Measurements from ENCODE around the gene IRAK3. TPM values are rescaled to one million over a fixed set of nuclear protein-coding genes. Genes with fewer than 3 reads are reported as not detected.
A peak's percentile ranks its signal among the peaks of the same experiment; 100 is the strongest.
"Not testable (repeated sequence)": the region's sequence is repeated elsewhere in the genome, so short reads cannot be mapped to it uniquely, and the experiment has no call there.

The IRAK3 gene
- total and polyA plus RNA-seq, 5 donors from 2014 or later = 0.23 to 3.6 (median 1.4) TPM

DNA sequence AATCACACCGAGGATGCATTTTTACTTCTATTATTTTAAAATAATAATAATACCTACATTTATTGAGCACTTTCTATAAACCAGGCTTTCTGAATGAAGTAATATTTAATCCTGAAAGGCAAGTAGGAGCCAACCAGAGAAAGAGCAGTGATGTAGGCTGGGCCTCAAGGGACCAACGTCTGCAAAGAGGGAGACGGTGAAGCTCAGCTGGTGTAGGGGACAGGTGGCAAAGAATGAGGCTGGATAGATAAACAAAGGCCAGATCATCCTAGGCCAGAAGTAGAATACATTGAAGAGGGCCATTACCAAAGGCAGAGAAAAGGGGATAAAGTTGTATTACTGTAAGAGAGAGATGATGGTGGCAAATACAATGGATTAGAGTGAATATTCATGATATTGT lies 18.4 kb upstream of the IRAK3 start:
- Mint-ChIP-seq H3K4me1 (peaks cover 24 to 49% (median 30%) of the 10 kb centered on the region in 4 donors), H3K27me3 (peaks cover 8% of the 10 kb centered on the region), H3K36me3 (peaks cover 18% of the 10 kb centered on the region), H3K4me3 (peak overlapping the region; percentile 90 to 94 (median 93)), H3K27ac (peak overlapping the region; percentile 96 to 99 (median 98)), H3K9me3 (peaks cover 0 to 6% (median 3%) of the 10 kb centered on the region in 7 donors)
- Histone ChIP-seq H3K4me3 (ENCODE audit: low read depth, low read length) (peak overlapping the region; percentile 94), H3K4me1 (ENCODE audit: control insufficient read depth, insufficient read depth, low read length, poor library complexity, severe bottlenecking) (peaks cover 20% of the 10 kb centered on the region), H3K27ac (ENCODE audit: insufficient read depth, low read length, poor library complexity, severe bottlenecking) (peak overlapping the region; percentile 96), H3K36me3 (ENCODE audit: control insufficient read depth, insufficient read depth, low read length) (peaks cover 2% of the 10 kb centered on the region), H3K9me3 (ENCODE audit: control insufficient read depth in 2 of 2, low read length in 2 of 2) (no peaks in the 10 kb centered on the region), H3K27me3 (ENCODE audit: control insufficient read depth, insufficient read depth, low read length) (no peaks in the 10 kb centered on the region)
- ATAC-seq (ENCODE audit: low read depth in 2 of 2) = no peak
- DNase-seq = no peak

DNA sequence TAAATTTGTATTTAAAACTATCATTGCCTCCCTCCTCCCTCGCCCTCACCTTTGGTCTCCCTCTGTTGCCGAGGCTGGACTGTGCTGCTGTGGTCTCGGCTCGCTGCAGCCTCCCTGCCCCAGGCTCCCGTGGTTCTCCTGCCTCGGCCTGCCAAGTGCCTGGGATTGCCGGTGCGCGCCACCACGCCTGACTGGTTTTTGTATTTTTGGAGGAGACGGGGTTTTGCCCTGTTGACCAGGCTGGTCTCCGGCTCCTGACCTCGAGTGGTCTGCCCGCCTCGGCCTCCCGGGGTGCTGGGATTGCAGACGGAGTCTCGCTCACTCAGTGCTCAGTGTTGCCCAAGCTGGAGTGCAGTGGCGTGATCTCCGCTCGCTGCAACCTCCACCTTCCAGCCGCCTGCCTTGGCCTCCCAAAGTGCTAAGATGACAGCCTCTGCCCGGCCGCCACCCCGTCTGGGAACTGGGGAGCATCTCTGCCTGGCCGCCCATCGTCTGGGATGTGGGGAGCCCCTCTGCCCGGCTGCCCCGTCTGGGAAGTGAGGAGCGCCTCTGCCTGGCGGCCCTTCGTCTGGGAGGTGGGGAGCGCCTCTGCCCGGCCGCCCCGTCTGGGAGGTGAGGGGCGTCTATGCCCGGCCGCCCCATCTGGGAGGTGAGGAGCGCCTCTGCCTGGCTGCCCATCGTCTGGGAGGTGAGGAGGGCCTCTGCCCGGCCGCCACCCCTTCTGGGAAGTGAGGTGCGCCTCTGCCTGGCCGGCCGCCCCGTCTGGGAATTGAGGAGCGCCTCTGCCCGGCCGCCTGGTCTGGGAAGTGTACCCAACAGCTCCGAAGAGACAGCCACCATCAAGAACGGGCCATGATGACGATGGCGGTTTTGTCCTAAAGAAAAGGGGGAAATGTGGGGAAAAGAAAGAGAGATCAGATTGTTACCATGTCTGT lies 14.4 kb upstream of the IRAK3 start:
- H3K27ac ChIP-seq (ENCODE audit: insufficient read depth, low read length, poor library complexity, severe bottlenecking) = not testable (repeated sequence)
- H3K4me3 Mint-ChIP-seq = peak overlapping the region in 1 of 4 donors; percentile 43

GRCh38 chr12:66176105-66176900 lies 12.7 kb upstream of the IRAK3 start:
- H3K27ac Mint-ChIP-seq = no peak overlapping the region
- no peak for ATAC-seq (ENCODE audit: low read depth in 2 of 2)
- no peaks in the 10 kb centered on the region for H3K9me3 ChIP-seq (ENCODE audit: control insufficient read depth in 2 of 2, low read length in 2 of 2)
- H3K9me3 Mint-ChIP-seq = peaks cover 0 to 3% (median 0%) of the 10 kb centered on the region in 7 donors
- H3K27me3 ChIP-seq (ENCODE audit: control insufficient read depth, insufficient read depth, low read length) = peaks cover 11% of the 10 kb centered on the region
- no peak overlapping the region for H3K4me3 Mint-ChIP-seq
- H3K36me3 Mint-ChIP-seq = no peaks in the 10 kb centered on the region
- H3K36me3 ChIP-seq (ENCODE audit: control insufficient read depth, insufficient read depth, low read length) = no peaks in the 10 kb centered on the region
- DNase-seq = no peak
- no peak overlapping the region for H3K27ac ChIP-seq (ENCODE audit: insufficient read depth, low read length, poor library complexity, severe bottlenecking)
- H3K4me1 Mint-ChIP-seq = peaks cover 0 to 2% (median 0%) of the 10 kb centered on the region in 4 donors
- peaks cover 35% of the 10 kb centered on the region for H3K27me3 Mint-ChIP-seq
- no peaks in the 10 kb centered on the region for H3K4me1 ChIP-seq (ENCODE audit: control insufficient read depth, insufficient read depth, low read length, poor library complexity, severe bottlenecking)
- no peak overlapping the region for H3K4me3 ChIP-seq (ENCODE audit: low read depth, low read length)

More for the DNA sequence above, 14.4 kb upstream of the IRAK3 start:
- not testable (repeated sequence) for H3K36me3 ChIP-seq (ENCODE audit: control insufficient read depth, insufficient read depth, low read length); ATAC-seq (ENCODE audit: low read depth in 2 of 2); H3K4me3 ChIP-seq (ENCODE audit: low read depth, low read length); H3K4me1 ChIP-seq (ENCODE audit: control insufficient read depth, insufficient read depth, low read length, poor library complexity, severe bottlenecking); H3K9me3 Mint-ChIP-seq; H3K36me3 Mint-ChIP-seq; H3K9me3 ChIP-seq (ENCODE audit: control insufficient read depth in 2 of 2, low read length in 2 of 2); H3K27ac Mint-ChIP-seq; DNase-seq
- peaks cover 11% of the 10 kb centered on the region for H3K27me3 ChIP-seq (ENCODE audit: control insufficient read depth, insufficient read depth, low read length)
- peaks cover 0 to 11% (median 5%) of the 10 kb centered on the region in 4 donors for H3K4me1 Mint-ChIP-seq
- H3K27me3 Mint-ChIP-seq = peaks cover 33% of the 10 kb centered on the region

GRCh38 chr12:66182956-66183355 lies 6.1 kb upstream of the IRAK3 start:
- Mint-ChIP-seq H3K27me3 (peaks cover 41% of the 10 kb centered on the region), H3K4me3 (no peak overlapping the region)

GRCh38 chr12:66184822-66185221 lies 4.2 kb upstream of the IRAK3 start:
- not testable (repeated sequence) for H3K27ac ChIP-seq (ENCODE audit: insufficient read depth, low read length, poor library complexity, severe bottlenecking); ATAC-seq (ENCODE audit: low read depth in 2 of 2); H3K36me3 Mint-ChIP-seq; H3K9me3 ChIP-seq (ENCODE audit: control insufficient read depth in 2 of 2, low read length in 2 of 2); H3K4me1 ChIP-seq (ENCODE audit: control insufficient read depth, insufficient read depth, low read length, poor library complexity, severe bottlenecking); DNase-seq; H3K9me3 Mint-ChIP-seq; H3K4me3 ChIP-seq (ENCODE audit: low read depth, low read length); H3K27ac Mint-ChIP-seq; H3K36me3 ChIP-seq (ENCODE audit: control insufficient read depth, insufficient read depth, low read length); H3K4me3 Mint-ChIP-seq
- Mint-ChIP-seq H3K4me1 (peaks cover 1 to 14% (median 4%) of the 10 kb centered on the region in 4 donors), H3K27me3 (peaks cover 30% of the 10 kb centered on the region)
- peaks cover 11% of the 10 kb centered on the region for H3K27me3 ChIP-seq (ENCODE audit: control insufficient read depth, insufficient read depth, low read length)

More at GRCh38 chr12:66182956-66183355, 6.1 kb upstream of the IRAK3 start:
- Histone ChIP-seq H3K4me3 (ENCODE audit: low read depth, low read length) (no peak overlapping the region), H3K9me3 (ENCODE audit: control insufficient read depth in 2 of 2, low read length in 2 of 2) (peaks cover 0 to 4% of the 10 kb centered on the region in 2 experiments), H3K36me3 (ENCODE audit: control insufficient read depth, insufficient read depth, low read length) (no peaks in the 10 kb centered on the region), H3K27me3 (ENCODE audit: control insufficient read depth, insufficient read depth, low read length) (peaks cover 17% of the 10 kb centered on the region), H3K27ac (ENCODE audit: insufficient read depth, low read length, poor library complexity, severe bottlenecking) (no peak overlapping the region), H3K4me1 (ENCODE audit: control insufficient read depth, insufficient read depth, low read length, poor library complexity, severe bottlenecking) (no peaks in the 10 kb centered on the region)
- Mint-ChIP-seq H3K27ac (no peak overlapping the region), H3K36me3 (no peaks in the 10 kb centered on the region), H3K4me1 (peaks cover 0 to 7% (median 3%) of the 10 kb centered on the region in 4 donors), H3K9me3 (peaks cover 0 to 10% (median 5%) of the 10 kb centered on the region in 7 donors)
- no peak for DNase-seq
- no peak for ATAC-seq (ENCODE audit: low read depth in 2 of 2)

GRCh38 chr12:66187036-66187435 lies 2.0 kb upstream of the IRAK3 start:
- peaks cover 34% of the 10 kb centered on the region for H3K27me3 Mint-ChIP-seq
- H3K4me3 ChIP-seq (ENCODE audit: low read depth, low read length) = no peak overlapping the region
- peaks cover 5 to 17% (median 12%) of the 10 kb centered on the region in 4 donors for H3K4me1 Mint-ChIP-seq
- H3K27ac ChIP-seq (ENCODE audit: insufficient read depth, low read length, poor library complexity, severe bottlenecking) = no peak overlapping the region
- H3K36me3 ChIP-seq (ENCODE audit: control insufficient read depth, insufficient read depth, low read length) = no peaks in the 10 kb centered on the region
- H3K4me1 ChIP-seq (ENCODE audit: control insufficient read depth, insufficient read depth, low read length, poor library complexity, severe bottlenecking) = no peaks in the 10 kb centered on the region
- no peak overlapping the region for H3K27ac Mint-ChIP-seq
- no peak for ATAC-seq (ENCODE audit: low read depth in 2 of 2)
- no peaks in the 10 kb centered on the region for H3K36me3 Mint-ChIP-seq
- peaks cover 11% of the 10 kb centered on the region for H3K27me3 ChIP-seq (ENCODE audit: control insufficient read depth, insufficient read depth, low read length)
- no peak for DNase-seq
- peak overlapping the region; percentile 35 to 85 (median 48) for H3K4me3 Mint-ChIP-seq
- peaks cover 0 to 4% of the 10 kb centered on the region in 2 experiments for H3K9me3 ChIP-seq (ENCODE audit: control insufficient read depth in 2 of 2, low read length in 2 of 2)
- peaks cover 0 to 10% (median 5%) of the 10 kb centered on the region in 7 donors for H3K9me3 Mint-ChIP-seq

DNA sequence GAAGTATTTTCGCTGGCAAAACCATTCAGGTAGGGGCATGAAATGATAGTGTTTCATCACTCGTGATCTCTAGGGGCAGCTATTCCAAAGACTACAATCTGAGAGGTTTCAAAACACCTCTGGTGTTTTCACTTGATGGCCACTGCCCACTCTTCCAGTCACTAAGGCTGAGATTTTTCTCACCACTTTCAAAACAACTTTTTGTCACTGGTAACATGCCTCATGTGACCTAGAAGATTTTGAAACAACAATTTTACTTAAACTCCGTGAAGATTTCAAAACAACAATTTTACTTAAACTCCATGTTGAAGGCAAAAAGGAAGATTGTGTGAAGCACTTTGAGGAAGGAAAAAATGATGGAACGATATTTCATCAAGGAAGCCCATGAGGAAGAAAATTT lies 1.2 kb upstream of the IRAK3 start:
- Mint-ChIP-seq H3K4me3 (peak overlapping the region; percentile 80 to 85 (median 82)), H3K36me3 (no peaks in the 10 kb centered on the region), H3K4me1 (peaks cover 5 to 17% (median 12%) of the 10 kb centered on the region in 4 donors), H3K9me3 (peaks cover 0 to 10% (median 5%) of the 10 kb centered on the region in 7 donors), H3K27ac (no peak overlapping the region), H3K27me3 (peaks cover 29% of the 10 kb centered on the region)
- Histone ChIP-seq H3K36me3 (ENCODE audit: control insufficient read depth, insufficient read depth, low read length) (no peaks in the 10 kb centered on the region), H3K9me3 (ENCODE audit: control insufficient read depth in 2 of 2, low read length in 2 of 2) (peaks cover 0 to 4% of the 10 kb centered on the region in 2 experiments), H3K27ac (ENCODE audit: insufficient read depth, low read length, poor library complexity, severe bottlenecking) (no peak overlapping the region), H3K4me1 (ENCODE audit: control insufficient read depth, insufficient read depth, low read length, poor library complexity, severe bottlenecking) (no peaks in the 10 kb centered on the region), H3K4me3 (ENCODE audit: low read depth, low read length) (no peak overlapping the region), H3K27me3 (ENCODE audit: control insufficient read depth, insufficient read depth, low read length) (peaks cover 7% of the 10 kb centered on the region)
- DNase-seq = no peak
- ATAC-seq (ENCODE audit: low read depth in 2 of 2) = no peak
